ENCODE measurements around the gene NT5E. TPM values are rescaled to one million over a fixed set of nuclear protein-coding genes. Genes with fewer than 3 reads are reported as not detected.

The NT5E gene
- total RNA-seq, 1 experiment from 2014 or later: 0.52 TPM

GRCh38 chr6:85412911-85413430 lies 36.9 kb upstream of the NT5E start:
- Histone ChIP-seq H2AK5ac (ENCODE audit: insufficient read length, low read length) (no peak overlapping the region), H3K79me2 (ENCODE audit: insufficient read depth, low read length) (no peaks in the 10 kb centered on the region)
- no peak overlapping the region for H3K27ac Mint-ChIP-seq

More at GRCh38 chr6:85412911-85413430, 36.9 kb upstream of the NT5E start:
- no peak overlapping the region for H3K4ac ChIP-seq (ENCODE audit: low read depth, low read length)
- H3K9me3 Mint-ChIP-seq: no peaks in the 10 kb centered on the region
- H3K18ac ChIP-seq (ENCODE audit: insufficient read length, low read depth, low read length): no peak overlapping the region
- H3T11ph ChIP-seq (ENCODE audit: low read length): no peak overlapping the region
- H3K4me3 Mint-ChIP-seq: no peak overlapping the region
- no peak overlapping the region for H3K27ac ChIP-seq (ENCODE audit: insufficient read length, low read depth, low read length)
- H3K4me1 ChIP-seq (ENCODE audit: insufficient read depth, low read length): no peaks in the 10 kb centered on the region
- no peak overlapping the region for H2BK20ac ChIP-seq (ENCODE audit: low read depth, low read length, poor library complexity, severe bottlenecking)
- H3K56ac ChIP-seq (ENCODE audit: insufficient read length, low read depth, low read length): no peak overlapping the region
- no peak overlapping the region for H2BK15ac ChIP-seq (ENCODE audit: low read depth, low read length)
- peaks cover 3 to 4% of the 10 kb centered on the region in 2 experiments; a peak in 3 of 4 replicates for H3K4me1 Mint-ChIP-seq
- H2AFZ ChIP-seq (ENCODE audit: low read length): no peak overlapping the region
- no peaks in the 10 kb centered on the region for H3K79me1 ChIP-seq (ENCODE audit: insufficient read depth, low read depth, low read length, poor library complexity, severe bottlenecking)
- H3K23me2 ChIP-seq (ENCODE audit: insufficient read length, low read depth, low read length, poor library complexity, severe bottlenecking): no peaks in the 10 kb centered on the region
- H3K14ac ChIP-seq (ENCODE audit: insufficient read depth, low read length): no peak overlapping the region
- H3K27me3 ChIP-seq (ENCODE audit: insufficient read depth, low read length): no peaks in the 10 kb centered on the region
- no peak overlapping the region for H3K23ac ChIP-seq (ENCODE audit: insufficient read length, low read depth, low read length)
- no peak overlapping the region for H3K4me2 ChIP-seq (ENCODE audit: insufficient read depth, insufficient read length, low read length)
- no peak overlapping the region for H4K8ac ChIP-seq (replicated peaks; ENCODE audit: insufficient read length, low read depth, low read length)
- no peak overlapping the region for H4K91ac ChIP-seq (ENCODE audit: insufficient read length, low read depth, low read length)
- TF ChIP-seq CTCF (conservative IDR thresholded peaks at IDR 0.05): no peak
- H3K27me3 Mint-ChIP-seq (ENCODE audit: low read depth): no peaks in the 10 kb centered on the region
- H3K36me3 Mint-ChIP-seq (ENCODE audit: insufficient read depth in 1 of 3, low read depth in 3 of 3): no peaks in the 10 kb centered on the region
- no peak for DNase-seq
- H3K9me3 ChIP-seq (ENCODE audit: control insufficient read depth, low read depth, low read length): no peaks in the 10 kb centered on the region
- no peak overlapping the region for H2BK120ac ChIP-seq (ENCODE audit: low read depth, low read length, poor library complexity, severe bottlenecking)
- H4K20me1 ChIP-seq (ENCODE audit: control insufficient read depth, insufficient read depth, insufficient read length): no peaks in the 10 kb centered on the region
- H2BK12ac ChIP-seq (ENCODE audit: insufficient read length, low read depth, low read length): no peak overlapping the region
- no peak overlapping the region for H2BK5ac ChIP-seq (ENCODE audit: insufficient read length, low read length)
- H4K5ac ChIP-seq (ENCODE audit: insufficient read length, low read depth, low read length): no peak overlapping the region
- no peak overlapping the region for H3K9ac ChIP-seq (ENCODE audit: extremely low read depth, insufficient read length, low read length)
